WTC11 (cell line): ENCODE data around the gene EPB41. TPM values are rescaled to one million over a fixed set of nuclear protein-coding genes. Genes with fewer than 3 reads are reported as not detected.

Experiments
- ATAC-seq: fragments of 200-7000 bp; cut with Tn5 transposase; 2 replicates; pipeline ENCODE4 v1.10.0; 2021; ENCODE audit warnings: mild to moderate bottlenecking, moderate library complexity
- CTCF ChIA-PET: fragments of 300-600 bp; sonication (Branson Sonifier 250); formaldehyde crosslinking; loops from one replicate; lab custom pipeline; 2021; ENCODE audit warnings: antibody characterized with exemption; lab: Charles Lee
- POLR2A ChIA-PET: fragments of 350-600 bp; sonication (Branson Sonifier 250); formaldehyde crosslinking; loops from one replicate; lab custom pipeline; 2021; ENCODE audit warnings: antibody characterized with exemption; lab: Charles Lee
- DNase-seq: peaks from one replicate; pipeline ENCODE4 v3.0.0; 2021; ENCODE audit warnings: low spot score
- H3K27ac Mint-ChIP-seq: 2 replicates; pipeline ENCODE4 v1.8.0; 2021; ENCODE audit warnings: mixed read lengths
- H3K27me3 Mint-ChIP-seq: 2 replicates; pipeline ENCODE4 v1.8.0; 2021; ENCODE audit warnings: low read depth, mild to moderate bottlenecking, moderate library complexity, mixed read lengths
- H3K36me3 Mint-ChIP-seq: 2 replicates; pipeline ENCODE4 v1.8.0; 2021; ENCODE audit warnings: mixed read lengths
- H3K4me1 Mint-ChIP-seq: 2 replicates; pipeline ENCODE4 v1.8.0; 2022; ENCODE audit warnings: mixed read lengths
- H3K4me3 Mint-ChIP-seq: 2 replicates; pipeline ENCODE4 v1.8.0; 2021; ENCODE audit warnings: mild to moderate bottlenecking, moderate library complexity, mixed read lengths
- H3K9me3 Mint-ChIP-seq: 2 replicates; pipeline ENCODE4 v1.8.0; 2021; ENCODE audit warnings: mixed read lengths
- AR ChIP-seq: fragments of 250-450 bp; sonication (Bioruptor Pico); IDR thresholded peaks from 2 replicates; pipeline ENCODE4 v1.9.0; 2021; ENCODE audit warnings: mild to moderate bottlenecking
- ATF1 ChIP-seq: sonication (generic); formaldehyde crosslinking; IDR thresholded peaks from 2 replicates; pipeline ENCODE4 v1.8.1; 2023; ENCODE audit warnings: mild to moderate bottlenecking, moderate library complexity, missing genetic modification reagents
- ATF3 ChIP-seq: sonication (generic); formaldehyde crosslinking; conservative IDR thresholded peaks from 2 replicates; pipeline ENCODE4 v1.8.1; 2022; ENCODE audit warnings: mild to moderate bottlenecking, missing genetic modification reagents
- CTCF ChIP-seq: fragments of 200-600 bp; IDR thresholded peaks from 2 replicates; pipeline ENCODE4 v1.8.0; 2022; ENCODE audit warnings: antibody characterized with exemption
- ELF4 ChIP-seq: sonication (generic); formaldehyde crosslinking; IDR thresholded peaks from 2 replicates; pipeline ENCODE4 v1.8.1; 2022; ENCODE audit warnings: low read depth, mild to moderate bottlenecking, moderate library complexity, missing genetic modification reagents
- NFE2L1 ChIP-seq: sonication (generic); formaldehyde crosslinking; IDR thresholded peaks from 2 replicates; pipeline ENCODE4 v1.8.1; 2023; ENCODE audit warnings: missing genetic modification reagents
- NFYB ChIP-seq: sonication (generic); formaldehyde crosslinking; conservative IDR thresholded peaks from 2 replicates; pipeline ENCODE4 v1.8.0; 2022; ENCODE audit warnings: low read depth, missing genetic modification reagents
- NR3C1 ChIP-seq: sonication (generic); formaldehyde crosslinking; conservative IDR thresholded peaks from 2 replicates; pipeline ENCODE4 v1.8.1; 2023; ENCODE audit warnings: low read depth, mild to moderate bottlenecking, missing genetic modification reagents
- PRRX2 ChIP-seq: fragments of 250-450 bp; sonication (Bioruptor Pico); IDR thresholded peaks from 2 replicates; pipeline ENCODE4 v1.8.0; 2021; ENCODE audit warnings: mild to moderate bottlenecking
- SMAD4 ChIP-seq: sonication (generic); formaldehyde crosslinking; IDR thresholded peaks from 2 replicates; pipeline ENCODE4 v1.8.0; 2022; ENCODE audit warnings: mild to moderate bottlenecking, missing genetic modification reagents
- TEAD1 ChIP-seq: sonication (generic); formaldehyde crosslinking; IDR thresholded peaks from 2 replicates; pipeline ENCODE4 v1.8.0; 2022; ENCODE audit warnings: mild to moderate bottlenecking, missing genetic modification reagents
- TP53 ChIP-seq: sonication (generic); formaldehyde crosslinking; IDR thresholded peaks from 2 replicates; pipeline ENCODE4 v1.8.1; 2023; ENCODE audit warnings: mild to moderate bottlenecking, missing genetic modification reagents
- USF2 ChIP-seq: sonication (generic); formaldehyde crosslinking; IDR thresholded peaks from 2 replicates; pipeline ENCODE4 v1.8.1; 2023; ENCODE audit warnings: mild to moderate bottlenecking, missing genetic modification reagents, moderate library complexity
- ZNF121 ChIP-seq: sonication (generic); formaldehyde crosslinking; IDR thresholded peaks from 2 replicates; pipeline ENCODE4 v1.8.0; 2023; ENCODE audit warnings: missing genetic modification reagents
- ZNF281 ChIP-seq: sonication (generic); formaldehyde crosslinking; IDR thresholded peaks from 2 replicates; pipeline ENCODE4 v1.8.0; 2023; ENCODE audit warnings: mild to moderate bottlenecking, missing genetic modification reagents
- ZNF317 ChIP-seq: sonication (generic); formaldehyde crosslinking; IDR thresholded peaks from 2 replicates; pipeline ENCODE4 v1.8.1; 2023; ENCODE audit warnings: low read depth, mild to moderate bottlenecking, moderate library complexity, missing genetic modification reagents, borderline replicate concordance
- ZNF416 ChIP-seq: fragments of 250-450 bp; sonication (Bioruptor Pico); IDR thresholded peaks from 2 replicates; pipeline ENCODE4 v1.9.0; 2021; ENCODE audit warnings: mild to moderate bottlenecking, inconsistent platforms
- ZNF423 ChIP-seq: fragments of 250-450 bp; sonication (Bioruptor Pico); IDR thresholded peaks from 2 replicates; pipeline ENCODE4 v2.1.2; 2022; ENCODE audit warnings: mild to moderate bottlenecking, moderate library complexity
- ZNF425 ChIP-seq: fragments of 250-450 bp; sonication (Bioruptor Pico); conservative IDR thresholded peaks from 2 replicates; pipeline ENCODE4 v1.9.0; 2021; ENCODE audit warnings: mild to moderate bottlenecking
- ZNF671 ChIP-seq: fragments of 250-450 bp; sonication (Bioruptor Pico); IDR thresholded peaks from 2 replicates; pipeline ENCODE4 v1.8.0; 2021; ENCODE audit warnings: mild to moderate bottlenecking
- total RNA-seq: library from RNA; stranded (reverse); gene quantifications from 3 replicates; pipeline ENCODE4 v1.2.3, GENCODE V29; 2021

Gene EPB41
- total RNA-seq, 1 experiment from 2014 or later, result 85.0 TPM

- ATAC-seq (no peak), DNase-seq (no peak)
- ChIA-PET POLR2A (no interaction called here), CTCF (no interaction called here)
- H3K27ac Mint-ChIP-seq, result no peak overlapping the region
- no peak overlapping the region for H3K4me3 Mint-ChIP-seq
- peaks cover 43% of the 10 kb centered on the region for H3K4me1 Mint-ChIP-seq
- TF ChIP-seq TEAD1 (CRISPR knock-in tag) (no peak), PRRX2 (CRISPR knock-in tag) (no peak), NFYB (no peak), CTCF (no peak), USF2 (CRISPR knock-in tag) (no peak), ZNF281 (CRISPR knock-in tag) (no peak), ELF4 (CRISPR knock-in tag) (no peak), ATF3 (CRISPR knock-in tag) (no peak), NR3C1 (no peak)
- no peaks in the 10 kb centered on the region for H3K36me3 Mint-ChIP-seq
- no peaks in the 10 kb centered on the region for H3K27me3 Mint-ChIP-seq
- no peaks in the 10 kb centered on the region for H3K9me3 Mint-ChIP-seq
These were observed 67.8 kb downstream of the EPB41 start for GRCh38 chr1:28982198-28982597.

- Mint-ChIP-seq H3K4me1 (peaks cover 39% of the 10 kb centered on the region), H3K27ac (peak overlapping the region; percentile 91), H3K9me3 (no peaks in the 10 kb centered on the region), H3K4me3 (peak overlapping the region; percentile 23), H3K36me3 (no peaks in the 10 kb centered on the region; the same call in 1 of the 2 replicates), H3K27me3 (no peaks in the 10 kb centered on the region)
- ChIA-PET CTCF (interaction anchor here (0.6 to 1.9 kb wide), 26 partner anchors 10 to 226 kb away, joined by 3 to 17 read pairs (median 4); partner anchors contain the start of genes EPB41 and SRSF4), POLR2A (interaction anchor here (1.2 to 1.5 kb wide), 2 partner anchors 69 to 99 kb away, joined by 4 read pairs; no protein-coding TSS in a partner anchor)
- DNase-seq (no peak), ATAC-seq (no peak)
- no peak for TF ChIP-seq ZNF317 (CRISPR knock-in tag)
- no peak for TF ChIP-seq ZNF416 (CRISPR knock-in tag)
- TF ChIP-seq ZNF671, result no peak
- no peak for TF ChIP-seq ZNF423 (CRISPR knock-in tag)
- TF ChIP-seq ZNF425 (CRISPR knock-in tag), result no peak
- TF ChIP-seq AR (CRISPR knock-in tag), result no peak
- no peak for TF ChIP-seq NFE2L1
- no peak for TF ChIP-seq ZNF121
- no peak for TF ChIP-seq TP53 (CRISPR knock-in tag)
- TF ChIP-seq ATF1 (CRISPR knock-in tag), result no peak
- no peak for TF ChIP-seq SMAD4
These were observed 68.7 kb downstream of the EPB41 start for GRCh38 chr1:28983091-28983490.
